Esophagus muscularis mucosa (tissue), 3 donors: ENCODE measurements around the gene PRDX1.

ENCODE experiments used
- POLR2A ChIP-seq: fragments of 450-650 bp; IDR thresholded peaks from one replicate; pipeline ENCODE4 v1.6.1; 2017; ENCODE audit warnings: antibody characterized with exemption, moderate library complexity, mild to moderate bottlenecking, low read depth
- TF ChIP-seq, protein P1 (sequence below), 3 experiments: fragments of 200-600 bp in 2 of 3; fragments of 450-650 bp in 1 of 3; sonication (generic) in 2 of 3; IDR thresholded peaks; one replicate each; pipeline ENCODE4 v1.5.1; 2017 to 2019; ENCODE audit warnings: antibody characterized with exemption in 3 of 3, mild to moderate bottlenecking in 2 of 3, moderate library complexity in 1 of 3

- TF ChIP-seq POLR2A = no peak
- TF ChIP-seq, protein P1, sequence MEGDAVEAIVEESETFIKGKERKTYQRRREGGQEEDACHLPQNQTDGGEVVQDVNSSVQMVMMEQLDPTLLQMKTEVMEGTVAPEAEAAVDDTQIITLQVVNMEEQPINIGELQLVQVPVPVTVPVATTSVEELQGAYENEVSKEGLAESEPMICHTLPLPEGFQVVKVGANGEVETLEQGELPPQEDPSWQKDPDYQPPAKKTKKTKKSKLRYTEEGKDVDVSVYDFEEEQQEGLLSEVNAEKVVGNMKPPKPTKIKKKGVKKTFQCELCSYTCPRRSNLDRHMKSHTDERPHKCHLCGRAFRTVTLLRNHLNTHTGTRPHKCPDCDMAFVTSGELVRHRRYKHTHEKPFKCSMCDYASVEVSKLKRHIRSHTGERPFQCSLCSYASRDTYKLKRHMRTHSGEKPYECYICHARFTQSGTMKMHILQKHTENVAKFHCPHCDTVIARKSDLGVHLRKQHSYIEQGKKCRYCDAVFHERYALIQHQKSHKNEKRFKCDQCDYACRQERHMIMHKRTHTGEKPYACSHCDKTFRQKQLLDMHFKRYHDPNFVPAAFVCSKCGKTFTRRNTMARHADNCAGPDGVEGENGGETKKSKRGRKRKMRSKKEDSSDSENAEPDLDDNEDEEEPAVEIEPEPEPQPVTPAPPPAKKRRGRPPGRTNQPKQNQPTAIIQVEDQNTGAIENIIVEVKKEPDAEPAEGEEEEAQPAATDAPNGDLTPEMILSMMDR (IDR thresholded peaks at IDR 0.05) = no peak
Measured at GRCh38 chr1:45570631-45571030, 48.9 kb upstream of the PRDX1 start.
